Epithelial cell of prostate (primary cell): ENCODE measurements around the gene CDH12.
"Not testable (repeated sequence)": the region's sequence is repeated elsewhere in the genome, so short reads cannot be mapped to it uniquely, and the experiment has no call there.

Source experiments
- DNase-seq: peaks from one replicate; pipeline ENCODE4 v3.0.0-alpha.2; 2011; ENCODE audit warnings: low read depth, low spot score
- H3K27ac ChIP-seq: fragments of 450-650 bp; 2 replicates; pipeline ENCODE4 v1.5.1; 2017; ENCODE audit warnings: mild to moderate bottlenecking

The CDH12 gene

GRCh38 chr5:22663134-22663533, 190.0 kb downstream of the CDH12 start:
- no peak overlapping the region for H3K27ac ChIP-seq
- no peak for DNase-seq

- no peak overlapping the region for H3K27ac ChIP-seq
- DNase-seq, result no peak
Measured at GRCh38 chr5:22662391-22662790, 190.8 kb downstream of the CDH12 start.

GRCh38 chr5:22651355-22651754, 201.8 kb downstream of the CDH12 start:
- H3K27ac ChIP-seq, result no peak overlapping the region

GRCh38 chr5:22650511-22650910, 202.6 kb downstream of the CDH12 start:
- no peak for DNase-seq
- H3K27ac ChIP-seq, result no peak overlapping the region

More at GRCh38 chr5:22651355-22651754, 201.8 kb downstream of the CDH12 start:
- DNase-seq, result no peak

- DNase-seq, result peak; percentile 40
- no peak overlapping the region for H3K27ac ChIP-seq
Measured at GRCh38 chr5:22649074-22649473, 204.1 kb downstream of the CDH12 start.

GRCh38 chr5:22644859-22645258, 208.3 kb downstream of the CDH12 start:
- no peak for DNase-seq
- no peak overlapping the region for H3K27ac ChIP-seq

- DNase-seq, result no peak
- no peak overlapping the region for H3K27ac ChIP-seq
Measured at GRCh38 chr5:22643356-22643755, 209.8 kb downstream of the CDH12 start.

- H3K27ac ChIP-seq, result no peak overlapping the region
- DNase-seq, result no peak
Measured at GRCh38 chr5:22631683-22632082, 221.5 kb downstream of the CDH12 start.

- no peak overlapping the region for H3K27ac ChIP-seq
- no peak for DNase-seq
Measured at GRCh38 chr5:22627029-22627428, 226.1 kb downstream of the CDH12 start.

GRCh38 chr5:22625451-22625850, 227.7 kb downstream of the CDH12 start:
- no peak for DNase-seq
- H3K27ac ChIP-seq, result no peak overlapping the region

- no peak for DNase-seq
- H3K27ac ChIP-seq, result no peak overlapping the region
Measured at GRCh38 chr5:22621084-22621483, 232.1 kb downstream of the CDH12 start.

GRCh38 chr5:22615964-22616363, 237.2 kb downstream of the CDH12 start:
- DNase-seq, result no peak
- no peak overlapping the region for H3K27ac ChIP-seq

GRCh38 chr5:22614486-22615094, 238.6 kb downstream of the CDH12 start:
- DNase-seq, result no peak
- H3K27ac ChIP-seq, result no peak overlapping the region

- no peak overlapping the region for H3K27ac ChIP-seq
Measured at GRCh38 chr5:22612928-22613327, 240.2 kb downstream of the CDH12 start.

GRCh38 chr5:22611327-22611726, 241.8 kb downstream of the CDH12 start:
- DNase-seq, result no peak

More at GRCh38 chr5:22612928-22613327, 240.2 kb downstream of the CDH12 start:
- DNase-seq, result no peak

GRCh38 chr5:22607498-22607897, 245.6 kb downstream of the CDH12 start:
- H3K27ac ChIP-seq, DNase-seq: not testable (repeated sequence)

More at GRCh38 chr5:22611327-22611726, 241.8 kb downstream of the CDH12 start:
- H3K27ac ChIP-seq, result no peak overlapping the region

- no peak overlapping the region for H3K27ac ChIP-seq
Measured at GRCh38 chr5:22605473-22605872, 247.7 kb downstream of the CDH12 start.

GRCh38 chr5:22604711-22605110, 248.4 kb downstream of the CDH12 start:
- H3K27ac ChIP-seq, result no peak overlapping the region
- DNase-seq, result no peak

More at GRCh38 chr5:22605473-22605872, 247.7 kb downstream of the CDH12 start:
- DNase-seq, result no peak

- no peak for DNase-seq
- H3K27ac ChIP-seq, result no peak overlapping the region
Measured at GRCh38 chr5:22598796-22599195, 254.3 kb downstream of the CDH12 start.

- DNase-seq, result peak; percentile 45
- peak overlapping the region; percentile 54 for H3K27ac ChIP-seq
Measured at GRCh38 chr5:22596404-22596970, 256.7 kb downstream of the CDH12 start.

GRCh38 chr5:22594491-22594890, 258.7 kb downstream of the CDH12 start:
- H3K27ac ChIP-seq, result no peak overlapping the region
- no peak for DNase-seq

GRCh38 chr5:22593592-22593991, 259.6 kb downstream of the CDH12 start:
- H3K27ac ChIP-seq, result no peak overlapping the region
- no peak for DNase-seq
